ENCODE measurements around the gene KRAS. TPM values are rescaled to one million over a fixed set of nuclear protein-coding genes. Genes with fewer than 3 reads are reported as not detected.

KRAS gene
- total RNA-seq, 4 donors from 2014 or later, result 17.4 to 27.5 (median 19.2) TPM

- H3K27me3 ChIP-seq, result no peaks in the 10 kb centered on the region
- TF ChIP-seq, protein P1, sequence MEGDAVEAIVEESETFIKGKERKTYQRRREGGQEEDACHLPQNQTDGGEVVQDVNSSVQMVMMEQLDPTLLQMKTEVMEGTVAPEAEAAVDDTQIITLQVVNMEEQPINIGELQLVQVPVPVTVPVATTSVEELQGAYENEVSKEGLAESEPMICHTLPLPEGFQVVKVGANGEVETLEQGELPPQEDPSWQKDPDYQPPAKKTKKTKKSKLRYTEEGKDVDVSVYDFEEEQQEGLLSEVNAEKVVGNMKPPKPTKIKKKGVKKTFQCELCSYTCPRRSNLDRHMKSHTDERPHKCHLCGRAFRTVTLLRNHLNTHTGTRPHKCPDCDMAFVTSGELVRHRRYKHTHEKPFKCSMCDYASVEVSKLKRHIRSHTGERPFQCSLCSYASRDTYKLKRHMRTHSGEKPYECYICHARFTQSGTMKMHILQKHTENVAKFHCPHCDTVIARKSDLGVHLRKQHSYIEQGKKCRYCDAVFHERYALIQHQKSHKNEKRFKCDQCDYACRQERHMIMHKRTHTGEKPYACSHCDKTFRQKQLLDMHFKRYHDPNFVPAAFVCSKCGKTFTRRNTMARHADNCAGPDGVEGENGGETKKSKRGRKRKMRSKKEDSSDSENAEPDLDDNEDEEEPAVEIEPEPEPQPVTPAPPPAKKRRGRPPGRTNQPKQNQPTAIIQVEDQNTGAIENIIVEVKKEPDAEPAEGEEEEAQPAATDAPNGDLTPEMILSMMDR (IDR thresholded peaks at IDR 0.05), result no peak
- no peak for TF ChIP-seq POLR2A (IDR thresholded peaks at IDR 0.05)
- H3K4me3 ChIP-seq, result no peak overlapping the region
- WGBS, 2 donors, result 56 to 61% methylated on average over 1 of the region's 1 CpG
- intact Hi-C loops (cut with DNase I), result no loop called here
- no peaks in the 10 kb centered on the region for H3K36me3 ChIP-seq
- H3K27ac ChIP-seq, result no peak overlapping the region
- H3K9me3 ChIP-seq, result no peaks in the 10 kb centered on the region
- no peak for DNase-seq
- H3K4me1 ChIP-seq, result no peaks in the 10 kb centered on the region
Measured at GRCh38 chr12:25264862-25265261, 14.1 kb upstream of the KRAS start.

- Histone ChIP-seq H3K27me3 (no peaks in the 10 kb centered on the region), H3K9me3 (no peaks in the 10 kb centered on the region), H3K36me3 (no peaks in the 10 kb centered on the region), H3K27ac (no peak overlapping the region), H3K4me3 (no peak overlapping the region), H3K4me1 (no peaks in the 10 kb centered on the region)
- WGBS, 2 donors, result 50 to 67% methylated on average over 1 of the region's 1 CpG
- intact Hi-C loops (cut with DNase I), result no loop called here
- no peak for TF ChIP-seq POLR2A (IDR thresholded peaks at IDR 0.05)
- TF ChIP-seq, protein P1 (IDR thresholded peaks at IDR 0.05), result no peak
- DNase-seq, result no peak
Measured at GRCh38 chr12:25264114-25264513, 13.4 kb upstream of the KRAS start.

- intact Hi-C loops (cut with DNase I), result no loop called here
- Histone ChIP-seq H3K9me3 (no peaks in the 10 kb centered on the region), H3K4me1 (no peaks in the 10 kb centered on the region), H3K27me3 (no peaks in the 10 kb centered on the region), H3K4me3 (no peak overlapping the region), H3K27ac (no peak overlapping the region), H3K36me3 (no peaks in the 10 kb centered on the region)
- TF ChIP-seq, protein P1 (IDR thresholded peaks at IDR 0.05), result no peak
- TF ChIP-seq POLR2A (IDR thresholded peaks at IDR 0.05), result no peak
- no peak for DNase-seq
- WGBS, 2 donors, result 90 to 92% methylated on average over 4 of the region's 4 CpGs
Measured at GRCh38 chr12:25263594-25263993, 12.9 kb upstream of the KRAS start.

DNA sequence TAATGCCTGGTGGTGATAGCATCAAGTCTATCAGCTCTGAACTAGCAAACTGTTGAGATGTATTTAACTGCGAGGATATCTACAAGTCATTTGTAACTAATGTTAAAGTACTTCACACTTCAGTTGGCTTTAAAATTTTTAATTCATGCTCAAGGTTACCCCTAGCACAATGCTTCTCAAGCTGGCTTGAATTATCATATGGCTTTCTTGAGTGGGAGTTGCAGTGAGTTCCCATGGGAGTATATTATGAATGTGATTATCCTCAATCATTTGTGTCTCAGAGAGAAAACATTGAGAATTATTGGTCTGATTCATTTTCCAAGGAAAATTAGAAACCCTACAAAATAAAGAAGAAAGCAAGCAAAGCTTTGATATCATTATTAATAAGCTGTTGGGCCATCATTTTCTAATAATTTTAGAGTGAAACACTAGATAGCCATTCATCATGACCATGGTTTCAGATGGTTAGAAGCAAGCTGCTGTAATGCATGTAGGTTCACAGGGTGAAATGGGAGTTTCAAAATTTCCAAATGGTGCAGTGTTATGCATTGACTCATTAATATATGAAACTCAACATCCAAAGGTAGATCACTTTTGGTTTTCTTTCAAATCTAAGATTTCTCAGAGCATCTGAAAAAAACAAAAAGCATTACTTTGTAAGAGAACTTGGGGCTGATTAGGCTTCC, 11.8 kb upstream of the KRAS start:
- Histone ChIP-seq H3K9me3 (no peaks in the 10 kb centered on the region), H3K4me3 (no peak overlapping the region), H3K27ac (no peak overlapping the region), H3K36me3 (no peaks in the 10 kb centered on the region), H3K27me3 (no peaks in the 10 kb centered on the region), H3K4me1 (peaks cover 0 to under 1% (median 0%) of the 10 kb centered on the region in 3 donors)
- 94 to 100% methylated on average over 1 of the region's 1 CpG for WGBS, 2 donors
- intact Hi-C loops (cut with DNase I), result no loop called here
- no peak for DNase-seq
- TF ChIP-seq POLR2A (IDR thresholded peaks at IDR 0.05), result no peak
- TF ChIP-seq, protein P1 (IDR thresholded peaks at IDR 0.05), result no peak

DNA sequence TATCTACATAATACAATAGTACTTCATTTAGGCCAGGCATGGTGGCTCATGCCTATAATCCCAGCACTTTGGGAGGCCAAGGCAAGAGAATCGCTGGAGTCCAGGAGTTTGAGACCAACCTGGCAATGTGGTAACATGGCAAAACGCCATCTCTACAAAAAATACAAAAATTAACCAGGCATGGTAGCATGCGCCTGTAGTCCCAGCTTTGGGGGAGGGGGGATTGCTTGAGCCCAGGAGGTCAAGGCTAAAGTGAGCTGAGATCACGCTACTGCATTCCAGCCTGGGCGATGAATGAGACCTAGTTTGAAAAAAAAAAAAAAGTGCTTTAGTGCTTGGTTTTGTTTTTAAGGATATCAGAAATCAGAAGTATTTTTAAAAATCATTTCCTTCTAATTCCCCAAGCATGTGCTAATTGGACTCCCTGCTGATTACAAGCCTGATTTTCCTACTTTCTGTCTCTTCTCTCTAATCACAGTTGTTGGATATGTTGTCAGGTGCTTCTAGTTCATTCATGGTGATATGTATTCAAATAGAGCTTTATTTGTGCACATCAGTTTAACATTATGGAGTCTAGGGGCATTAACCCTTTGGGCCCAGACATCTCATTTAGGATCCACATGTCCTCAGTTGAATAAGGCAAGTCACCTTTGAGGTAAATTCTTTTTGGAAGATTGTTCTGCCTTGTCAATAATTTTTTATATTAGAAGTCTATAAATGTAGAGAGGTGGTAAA, 7.0 kb upstream of the KRAS start:
- 87 to 96% methylated on average over 5 of the region's 5 CpGs for WGBS, 2 donors
- Histone ChIP-seq H3K9me3 (no peaks in the 10 kb centered on the region), H3K36me3 (no peaks in the 10 kb centered on the region), H3K27ac (no peak overlapping the region), H3K27me3 (no peaks in the 10 kb centered on the region), H3K4me3 (no peak overlapping the region), H3K4me1 (peaks cover 0 to 14% (median 0%) of the 10 kb centered on the region in 3 donors)
- no peak for DNase-seq
- intact Hi-C loops (cut with DNase I), result no loop called here
- TF ChIP-seq, protein P1 (IDR thresholded peaks at IDR 0.05), result no peak
- no peak for TF ChIP-seq POLR2A (IDR thresholded peaks at IDR 0.05)
